ENCODE data around the gene UPF3A.

DNA sequence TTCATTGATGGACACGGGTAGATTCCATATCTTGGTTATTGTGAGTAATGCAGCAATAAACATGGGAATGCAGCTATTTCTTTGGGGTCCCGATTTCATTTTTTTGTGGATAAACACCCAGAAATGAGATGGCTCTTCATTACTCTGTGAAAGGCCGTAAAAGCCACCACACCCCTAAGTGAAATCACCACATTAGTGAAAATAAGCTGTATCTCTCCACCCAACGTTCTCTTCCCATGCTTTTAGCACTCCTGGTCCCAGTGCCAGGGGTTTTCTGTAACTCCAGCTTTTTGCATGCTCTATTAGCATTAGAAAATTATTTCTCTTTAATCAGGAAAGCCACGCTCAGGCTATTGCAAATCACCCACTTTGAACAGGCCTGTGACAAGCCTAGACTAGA lies 48.7 kb downstream of the UPF3A start:
- TF ChIP-seq, protein P1, sequence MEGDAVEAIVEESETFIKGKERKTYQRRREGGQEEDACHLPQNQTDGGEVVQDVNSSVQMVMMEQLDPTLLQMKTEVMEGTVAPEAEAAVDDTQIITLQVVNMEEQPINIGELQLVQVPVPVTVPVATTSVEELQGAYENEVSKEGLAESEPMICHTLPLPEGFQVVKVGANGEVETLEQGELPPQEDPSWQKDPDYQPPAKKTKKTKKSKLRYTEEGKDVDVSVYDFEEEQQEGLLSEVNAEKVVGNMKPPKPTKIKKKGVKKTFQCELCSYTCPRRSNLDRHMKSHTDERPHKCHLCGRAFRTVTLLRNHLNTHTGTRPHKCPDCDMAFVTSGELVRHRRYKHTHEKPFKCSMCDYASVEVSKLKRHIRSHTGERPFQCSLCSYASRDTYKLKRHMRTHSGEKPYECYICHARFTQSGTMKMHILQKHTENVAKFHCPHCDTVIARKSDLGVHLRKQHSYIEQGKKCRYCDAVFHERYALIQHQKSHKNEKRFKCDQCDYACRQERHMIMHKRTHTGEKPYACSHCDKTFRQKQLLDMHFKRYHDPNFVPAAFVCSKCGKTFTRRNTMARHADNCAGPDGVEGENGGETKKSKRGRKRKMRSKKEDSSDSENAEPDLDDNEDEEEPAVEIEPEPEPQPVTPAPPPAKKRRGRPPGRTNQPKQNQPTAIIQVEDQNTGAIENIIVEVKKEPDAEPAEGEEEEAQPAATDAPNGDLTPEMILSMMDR (IDR thresholded peaks at IDR 0.05; ENCODE audit: insufficient read depth, low read length): no peak
- TF ChIP-seq, protein P2, sequence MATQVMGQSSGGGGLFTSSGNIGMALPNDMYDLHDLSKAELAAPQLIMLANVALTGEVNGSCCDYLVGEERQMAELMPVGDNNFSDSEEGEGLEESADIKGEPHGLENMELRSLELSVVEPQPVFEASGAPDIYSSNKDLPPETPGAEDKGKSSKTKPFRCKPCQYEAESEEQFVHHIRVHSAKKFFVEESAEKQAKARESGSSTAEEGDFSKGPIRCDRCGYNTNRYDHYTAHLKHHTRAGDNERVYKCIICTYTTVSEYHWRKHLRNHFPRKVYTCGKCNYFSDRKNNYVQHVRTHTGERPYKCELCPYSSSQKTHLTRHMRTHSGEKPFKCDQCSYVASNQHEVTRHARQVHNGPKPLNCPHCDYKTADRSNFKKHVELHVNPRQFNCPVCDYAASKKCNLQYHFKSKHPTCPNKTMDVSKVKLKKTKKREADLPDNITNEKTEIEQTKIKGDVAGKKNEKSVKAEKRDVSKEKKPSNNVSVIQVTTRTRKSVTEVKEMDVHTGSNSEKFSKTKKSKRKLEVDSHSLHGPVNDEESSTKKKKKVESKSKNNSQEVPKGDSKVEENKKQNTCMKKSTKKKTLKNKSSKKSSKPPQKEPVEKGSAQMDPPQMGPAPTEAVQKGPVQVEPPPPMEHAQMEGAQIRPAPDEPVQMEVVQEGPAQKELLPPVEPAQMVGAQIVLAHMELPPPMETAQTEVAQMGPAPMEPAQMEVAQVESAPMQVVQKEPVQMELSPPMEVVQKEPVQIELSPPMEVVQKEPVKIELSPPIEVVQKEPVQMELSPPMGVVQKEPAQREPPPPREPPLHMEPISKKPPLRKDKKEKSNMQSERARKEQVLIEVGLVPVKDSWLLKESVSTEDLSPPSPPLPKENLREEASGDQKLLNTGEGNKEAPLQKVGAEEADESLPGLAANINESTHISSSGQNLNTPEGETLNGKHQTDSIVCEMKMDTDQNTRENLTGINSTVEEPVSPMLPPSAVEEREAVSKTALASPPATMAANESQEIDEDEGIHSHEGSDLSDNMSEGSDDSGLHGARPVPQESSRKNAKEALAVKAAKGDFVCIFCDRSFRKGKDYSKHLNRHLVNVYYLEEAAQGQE (IDR thresholded peaks at IDR 0.05; ENCODE audit: insufficient replicate concordance, low read depth): no peak
- TF ChIP-seq SPI1 (IDR thresholded peaks at IDR 0.05; ENCODE audit: borderline replicate concordance, low read depth): no peak
- no peak for TF ChIP-seq POLR2AphosphoS5 (IDR thresholded peaks at IDR 0.05; ENCODE audit: low read depth)

Measured in HL-60 (cell line).